Measurements from ENCODE around the gene IZUMO1. TPM values are rescaled to one million over a fixed set of nuclear protein-coding genes. Genes with fewer than 3 reads are reported as not detected.
"Not testable (repeated sequence)": the region's sequence is repeated elsewhere in the genome, so short reads cannot be mapped to it uniquely, and the experiment has no call there.

The IZUMO1 gene
- total RNA-seq, 1 experiment from 2014 or later = not detected

DNA sequence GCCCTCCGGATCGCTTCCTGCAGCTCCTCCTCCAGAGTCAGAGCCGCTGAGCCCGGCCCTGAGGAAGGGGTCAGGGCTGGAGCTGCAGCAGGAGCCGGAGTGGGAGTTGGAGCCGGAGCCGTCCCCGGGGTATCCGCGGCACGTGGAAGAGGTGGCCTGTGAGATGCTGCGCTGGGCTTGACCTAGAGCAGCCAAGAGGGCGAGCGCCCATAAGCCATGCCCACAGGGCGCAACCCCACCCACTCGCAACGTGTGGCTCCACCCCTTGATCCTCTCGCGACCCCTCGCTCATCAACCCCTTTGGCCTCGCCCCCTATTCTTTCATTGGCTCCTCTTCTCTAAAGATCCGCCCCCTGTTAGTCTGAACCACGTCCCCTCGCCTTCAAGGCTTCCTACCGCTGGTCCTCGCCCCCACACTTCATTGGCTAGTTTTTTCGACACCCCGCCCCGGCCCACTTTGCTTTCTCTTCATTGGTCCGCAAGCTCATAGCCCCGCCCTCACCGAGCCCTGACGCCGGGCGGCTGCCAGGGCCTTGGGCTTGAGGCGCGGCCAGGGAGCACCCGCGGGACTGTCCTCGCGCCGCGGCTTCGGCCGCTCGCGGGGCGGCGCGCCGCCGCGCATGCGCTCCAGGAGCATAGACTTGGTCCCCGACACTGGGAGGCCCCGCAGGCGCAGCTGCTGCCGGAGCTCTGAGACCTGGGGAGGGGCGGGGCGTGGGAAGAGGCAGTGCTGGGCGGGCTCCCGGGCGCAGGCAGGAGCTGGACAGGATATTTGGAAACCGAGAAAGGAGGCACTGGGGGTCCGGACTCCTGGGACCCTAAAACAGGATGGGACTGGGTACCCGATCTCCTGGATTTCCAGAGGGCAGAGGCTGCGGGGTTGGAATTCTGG lies 32.6 kb downstream of the IZUMO1 start:
- peak; percentile 94 for DNase-seq (ENCODE audit: low spot score)

DNA sequence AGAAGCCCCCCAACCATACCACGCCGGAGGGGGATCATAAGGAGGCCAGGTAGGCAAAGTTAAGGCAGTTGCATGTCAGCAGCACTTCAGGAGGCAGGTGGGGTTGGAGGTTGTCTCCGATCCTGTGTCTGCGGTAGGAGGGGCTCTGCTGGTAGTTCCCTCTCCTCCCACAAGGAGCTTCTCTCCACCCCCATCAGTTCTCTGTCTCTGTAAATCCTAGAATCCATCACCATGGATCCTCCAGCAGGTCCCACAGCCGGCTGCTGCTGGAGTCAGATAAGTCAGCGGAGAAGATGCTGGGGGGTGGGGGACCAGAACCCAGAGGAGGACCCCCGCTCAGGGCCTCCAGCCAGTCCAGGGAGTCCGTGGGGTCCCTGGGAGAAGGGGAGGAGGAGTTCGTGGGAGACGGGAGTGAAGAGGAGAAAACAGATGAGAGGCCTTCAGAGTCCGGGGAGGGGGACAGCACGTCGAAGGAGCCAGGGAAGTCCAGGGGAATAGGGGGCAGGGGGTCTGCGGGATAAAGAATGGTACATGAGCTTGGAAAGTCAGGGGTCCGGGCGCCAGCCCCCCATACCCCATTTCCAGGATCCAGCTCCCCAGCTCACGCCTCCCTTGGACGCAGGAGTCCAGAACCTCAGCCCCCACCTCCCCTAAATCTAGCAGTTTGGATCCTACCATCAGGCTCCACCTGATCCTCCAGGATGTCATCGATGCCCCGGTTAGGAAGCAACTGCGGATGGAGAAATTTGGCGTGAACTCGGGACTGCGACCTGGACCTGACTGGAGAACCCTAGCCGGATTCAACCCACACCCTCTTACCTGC lies 33.5 kb downstream of the IZUMO1 start:
- DNase-seq (ENCODE audit: low spot score) = no peak

DNA sequence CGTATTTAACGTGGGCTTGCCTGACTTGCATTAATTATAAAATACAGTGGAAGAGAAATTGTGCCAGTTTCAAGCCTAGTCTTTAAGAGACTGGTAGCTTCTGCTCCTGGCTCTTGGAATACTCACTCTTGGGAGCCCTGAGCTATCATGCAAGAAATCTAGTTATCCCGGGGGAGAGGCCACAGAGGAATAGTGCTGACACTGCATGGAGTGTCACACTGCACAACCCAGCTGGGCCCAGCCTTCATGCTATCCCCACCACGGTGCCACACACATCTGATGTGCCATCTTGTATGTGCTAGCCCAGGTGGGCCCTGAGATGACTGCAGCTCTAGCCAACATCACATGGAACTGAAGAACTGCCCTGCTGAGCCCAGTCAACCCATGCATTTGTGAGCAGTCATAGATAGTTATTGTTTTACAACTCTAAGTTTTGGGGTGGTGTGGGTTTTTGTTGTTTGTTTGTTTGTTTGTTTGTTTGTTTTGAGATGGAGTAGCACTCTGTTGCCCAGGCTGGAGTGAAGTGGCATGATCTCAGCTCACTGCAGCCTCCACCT lies 35.5 kb downstream of the IZUMO1 start:
- no peak for DNase-seq (ENCODE audit: low spot score)

DNA sequence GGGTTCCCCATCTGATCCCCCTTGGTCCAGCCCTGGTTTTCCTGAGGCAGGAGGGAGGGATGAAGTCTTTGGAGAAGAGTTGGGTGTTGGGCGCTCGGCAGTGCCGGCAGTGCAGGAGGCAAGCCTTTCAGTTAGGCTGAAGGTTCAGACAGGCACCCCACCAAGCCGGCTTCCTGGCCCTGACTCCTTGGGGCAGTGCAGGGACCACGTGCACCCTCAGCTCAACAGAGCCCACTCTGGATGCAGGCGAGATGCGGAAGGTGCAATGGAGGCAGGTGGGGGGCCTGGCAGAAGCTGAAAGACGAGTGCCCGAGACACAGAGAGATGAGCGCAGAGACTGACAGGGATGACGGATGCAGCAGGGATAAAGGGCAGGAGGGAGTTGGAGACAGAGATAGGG lies 38.2 kb downstream of the IZUMO1 start:
- no peak for DNase-seq (ENCODE audit: low spot score)

DNA sequence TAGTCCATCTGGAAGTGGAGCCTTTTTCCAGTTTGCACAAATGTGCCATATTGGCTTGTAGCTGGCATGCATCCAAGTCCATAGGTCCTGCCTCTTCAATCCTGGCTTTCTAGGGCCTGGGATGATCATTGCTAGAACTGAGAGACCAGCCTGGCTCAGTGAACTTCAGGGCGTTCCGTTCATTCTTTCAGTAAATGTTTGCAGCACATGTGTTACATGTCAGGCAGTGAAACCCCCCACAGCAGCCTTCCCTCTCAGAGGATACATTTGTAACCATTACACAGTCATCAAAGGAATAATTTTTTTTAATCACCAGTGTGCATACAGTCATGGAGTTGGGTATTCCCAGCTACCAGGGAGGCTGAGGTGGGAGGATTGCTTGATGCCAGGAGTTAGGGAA lies 41.3 kb downstream of the IZUMO1 start:
- DNase-seq (ENCODE audit: low spot score) = no peak

DNA sequence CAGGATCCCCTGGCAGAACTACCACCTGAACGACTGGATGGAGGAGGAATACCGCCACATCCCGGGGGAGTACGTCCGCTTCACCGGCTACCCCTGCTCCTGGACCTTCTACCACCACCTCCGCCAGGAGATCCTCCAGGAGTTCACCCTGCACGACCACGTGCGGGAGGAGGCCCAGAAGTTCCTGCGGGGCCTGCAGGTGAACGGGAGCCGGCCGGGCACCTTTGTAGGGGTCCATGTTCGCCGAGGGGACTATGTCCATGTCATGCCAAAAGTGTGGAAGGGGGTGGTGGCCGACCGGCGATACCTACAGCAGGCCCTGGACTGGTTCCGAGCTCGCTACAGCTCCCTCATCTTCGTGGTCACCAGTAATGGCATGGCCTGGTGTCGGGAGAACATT lies 43.4 kb downstream of the IZUMO1 start:
- DNase-seq (ENCODE audit: low spot score) = no peak

DNA sequence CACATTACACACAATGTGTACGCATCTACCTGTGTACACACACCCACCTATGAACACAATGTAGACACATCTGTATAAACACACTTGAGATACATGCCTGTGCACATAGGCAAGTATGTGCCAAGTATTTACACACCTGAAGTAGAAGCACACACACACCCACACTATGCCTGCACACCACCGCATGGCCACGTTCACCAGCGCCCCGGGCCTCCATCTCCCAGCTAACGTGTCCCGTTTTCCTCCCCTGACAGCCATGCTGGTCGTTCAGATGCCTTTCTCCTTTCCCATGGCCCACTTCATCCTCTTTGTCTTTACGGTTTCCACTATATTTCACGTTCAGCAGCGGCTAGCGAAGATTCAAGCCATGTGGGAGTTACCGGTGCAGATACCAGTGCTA lies 44.0 kb downstream of the IZUMO1 start:
- no peak for DNase-seq (ENCODE audit: low spot score)

DNA sequence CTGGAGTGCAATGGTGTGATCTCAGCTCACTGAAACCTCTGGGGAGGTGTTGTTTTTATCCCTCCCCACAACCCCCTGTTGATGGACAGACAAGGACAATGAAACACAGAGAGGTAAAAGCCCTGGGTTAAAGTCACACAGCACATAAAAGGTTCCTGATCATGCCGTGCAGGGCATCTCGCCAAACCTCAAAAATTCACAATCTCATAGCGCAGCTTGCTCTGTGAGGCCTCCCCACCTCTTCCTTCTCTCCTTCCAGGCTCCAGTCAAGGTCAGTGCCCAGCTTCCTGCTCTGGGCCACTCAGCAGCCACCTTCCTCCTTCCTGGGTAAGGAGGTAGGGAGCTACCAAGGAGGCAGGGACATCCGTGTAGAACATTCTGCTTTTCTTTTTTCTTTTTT lies 48.7 kb downstream of the IZUMO1 start:
- peak; percentile 82 for DNase-seq (ENCODE audit: low spot score)

DNA sequence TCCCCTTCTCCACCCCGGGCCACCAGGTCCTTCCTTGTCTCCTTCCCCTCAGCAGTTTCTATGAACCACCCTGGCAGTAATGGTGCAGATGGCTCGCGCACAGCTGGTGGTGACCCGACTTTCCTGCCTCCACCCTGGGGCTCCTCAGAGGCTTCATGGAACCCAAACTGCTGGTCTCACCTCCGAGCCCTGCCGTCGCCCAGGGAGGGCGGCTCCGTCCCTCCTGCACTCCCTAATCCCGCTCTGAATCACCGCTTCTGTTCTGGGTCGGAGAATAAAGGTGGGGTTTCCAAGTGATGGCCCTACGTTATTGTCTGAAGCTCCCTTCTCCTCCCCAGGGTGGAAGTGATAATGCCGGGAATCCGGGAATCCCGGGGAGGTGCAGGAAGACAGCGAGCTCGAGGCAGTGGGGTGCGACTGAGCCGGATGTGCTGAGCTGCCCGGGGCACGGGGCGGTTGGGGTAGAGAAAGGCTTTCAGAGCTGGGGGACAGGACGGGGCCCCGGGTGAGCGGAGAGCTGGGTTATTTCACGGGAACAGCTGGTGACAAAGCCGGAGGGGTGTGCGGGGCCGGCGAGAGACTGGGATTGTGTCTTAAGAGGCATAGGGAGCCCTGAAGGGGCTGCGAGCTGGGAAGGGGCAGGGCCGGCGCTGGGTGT lies 50.2 kb downstream of the IZUMO1 start:
- no peak for DNase-seq (ENCODE audit: low spot score)

DNA sequence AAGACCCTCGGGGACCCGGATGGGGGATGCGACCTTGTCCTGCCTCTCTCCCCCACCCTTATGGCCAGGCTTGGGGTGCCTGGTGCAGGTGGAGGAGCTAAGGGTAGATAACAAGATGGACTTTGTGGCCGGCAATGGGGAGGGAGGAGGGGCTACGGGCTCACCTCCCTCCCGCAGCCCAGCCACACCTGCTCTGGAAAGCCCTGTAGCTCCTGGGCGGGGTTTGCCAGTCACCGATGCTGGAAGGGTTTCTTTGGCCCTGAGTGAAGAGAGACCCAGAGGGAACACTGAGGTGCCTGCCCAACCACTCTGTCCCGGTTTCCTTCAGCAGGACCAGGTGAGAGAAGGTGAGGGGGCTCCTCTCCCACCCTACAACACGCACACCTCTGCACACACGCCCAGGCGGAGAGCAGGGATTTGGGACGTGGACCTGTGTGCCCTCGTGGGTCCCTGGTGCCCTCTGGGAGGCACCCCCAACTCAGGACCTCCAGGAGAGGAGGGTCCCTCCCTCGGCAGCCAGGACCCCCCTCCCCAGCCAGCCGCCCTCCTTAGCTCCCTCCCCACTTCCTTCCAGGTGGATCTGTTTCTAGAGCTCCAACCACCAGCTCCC lies 50.9 kb downstream of the IZUMO1 start, which contains the start of gene FUT2:
Gene FUT2 (plus strand): TSS at position 229 of the 610 bp plus-strand sequence. CDS start 6,986 bp downstream, outside the sequence.
- no peak for DNase-seq (ENCODE audit: low spot score)

DNA sequence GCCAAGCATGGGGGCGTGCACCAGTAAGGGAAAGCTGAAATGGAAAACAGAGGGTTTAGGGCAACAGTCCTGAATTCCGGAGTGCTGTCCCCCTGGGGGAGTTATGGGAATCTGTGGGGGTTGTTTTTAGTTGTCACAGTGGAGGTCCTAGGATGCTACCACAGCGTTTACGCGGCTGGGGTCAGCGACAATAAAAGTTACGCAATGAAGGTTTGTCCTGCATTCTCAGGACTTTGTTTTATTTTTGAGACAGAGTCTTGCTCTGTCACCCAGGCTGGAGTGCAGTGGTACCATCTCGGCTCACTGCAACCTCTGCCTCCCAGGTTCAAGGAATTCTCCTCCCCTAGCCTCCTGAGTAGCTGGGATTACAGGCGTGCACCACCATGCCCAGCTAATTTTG lies 53.1 kb downstream of the IZUMO1 start:
- not testable (repeated sequence) for DNase-seq (ENCODE audit: low spot score)

Other genes with a start within 250 kb of the IZUMO1 start
- not detected in 2 replicates for gene LMTK3, start 235.1 kb downstream of the IZUMO1 start, total RNA-seq (2014; rRNA removed; shearing (Covaris generic))
- 0.38 TPM in 1 of 2 replicates, not detected in the other for gene SULT2B1, start 194.7 kb downstream of the IZUMO1 start, total RNA-seq (2014; rRNA removed; shearing (Covaris generic))
- gene SPACA4, start 140.2 kb downstream of the IZUMO1 start, total RNA-seq (2014; rRNA removed; shearing (Covaris generic)) = not detected in 2 replicates
- 0.07 TPM in 1 of 2 replicates, not detected in the other for gene FAM83E, start 131.8 kb downstream of the IZUMO1 start, total RNA-seq (2014; rRNA removed; shearing (Covaris generic))
- gene RPL18, start 127.7 kb downstream of the IZUMO1 start, total RNA-seq (2014; rRNA removed; shearing (Covaris generic)) = 764 and 1,035 TPM in 2 replicates
- 7.6 and 10.5 TPM in 2 replicates for gene SPHK2, start 127.4 kb downstream of the IZUMO1 start, total RNA-seq (2014; rRNA removed; shearing (Covaris generic))
- gene DBP, start 109.5 kb downstream of the IZUMO1 start, total RNA-seq (2014; rRNA removed; shearing (Covaris generic)) = 2.6 and 15.5 TPM in 2 replicates
- gene CA11, start 100.7 kb downstream of the IZUMO1 start, total RNA-seq (2014; rRNA removed; shearing (Covaris generic)) = 2.3 and 5.8 TPM in 2 replicates
- not detected in 2 replicates for gene NTN5, start 73.9 kb downstream of the IZUMO1 start, total RNA-seq (2014; rRNA removed; shearing (Covaris generic))
- not detected in 2 replicates for gene FUT2, start 50.9 kb downstream of the IZUMO1 start, total RNA-seq (2014; rRNA removed; shearing (Covaris generic))
- 0.93 and 1.1 TPM in 2 replicates for gene MAMSTR, start 27.2 kb downstream of the IZUMO1 start, total RNA-seq (2014; rRNA removed; shearing (Covaris generic))
- 0.07 and 0.12 TPM in 2 replicates for gene RASIP1, start 6.3 kb downstream of the IZUMO1 start, total RNA-seq (2014; rRNA removed; shearing (Covaris generic))
- gene FUT1, start 5.7 kb upstream of the IZUMO1 start, total RNA-seq (2014; rRNA removed; shearing (Covaris generic)) = 0.81 and 0.98 TPM in 2 replicates
- not detected in 2 replicates for gene FGF21, start 8.6 kb upstream of the IZUMO1 start, total RNA-seq (2014; rRNA removed; shearing (Covaris generic))
- 29.5 and 36.8 TPM in 2 replicates for gene BCAT2, start 64.1 kb upstream of the IZUMO1 start, total RNA-seq (2014; rRNA removed; shearing (Covaris generic))
- gene HSD17B14, start 89.6 kb upstream of the IZUMO1 start, total RNA-seq (2014; rRNA removed; shearing (Covaris generic)) = 9.9 and 14.6 TPM in 2 replicates
- 1.9 and 6.9 TPM in 2 replicates for gene PLEKHA4, start 121.7 kb upstream of the IZUMO1 start, total RNA-seq (2014; rRNA removed; shearing (Covaris generic))
- gene PPP1R15A, start 125.5 kb upstream of the IZUMO1 start, total RNA-seq (2014; rRNA removed; shearing (Covaris generic)) = 20.8 and 34.8 TPM in 2 replicates
- gene TULP2, start 151.8 kb upstream of the IZUMO1 start, total RNA-seq (2014; rRNA removed; shearing (Covaris generic)) = not detected in 2 replicates
- gene NUCB1, start 153.4 kb upstream of the IZUMO1 start, total RNA-seq (2014; rRNA removed; shearing (Covaris generic)) = 91.4 and 104 TPM in 2 replicates
- gene DHDH, start 186.8 kb upstream of the IZUMO1 start, total RNA-seq (2014; rRNA removed; shearing (Covaris generic)) = 0.10 TPM in 1 of 2 replicates, not detected in the other
- gene BAX, start 208.0 kb upstream of the IZUMO1 start, total RNA-seq (2014; rRNA removed; shearing (Covaris generic)) = 32.4 and 40.6 TPM in 2 replicates
- 1,818 and 2,662 TPM in 2 replicates for gene FTL, start 218.4 kb upstream of the IZUMO1 start, total RNA-seq (2014; rRNA removed; shearing (Covaris generic))
- 14.1 and 18.2 TPM in 2 replicates for gene GYS1, start 246.4 kb upstream of the IZUMO1 start, total RNA-seq (2014; rRNA removed; shearing (Covaris generic))
- 121 and 149 TPM in 2 replicates for gene RUVBL2, start 247.0 kb upstream of the IZUMO1 start, total RNA-seq (2014; rRNA removed; shearing (Covaris generic))

Data from A172 (cell line).